ENCODE results near the gene OVOL1. TPM values are rescaled to one million over a fixed set of nuclear protein-coding genes. Genes with fewer than 3 reads are reported as not detected.
"Not testable (repeated sequence)": the region's sequence is repeated elsewhere in the genome, so short reads cannot be mapped to it uniquely, and the experiment has no call there.

Gene OVOL1
- not detected in 2 replicates for total RNA-seq

DNA sequence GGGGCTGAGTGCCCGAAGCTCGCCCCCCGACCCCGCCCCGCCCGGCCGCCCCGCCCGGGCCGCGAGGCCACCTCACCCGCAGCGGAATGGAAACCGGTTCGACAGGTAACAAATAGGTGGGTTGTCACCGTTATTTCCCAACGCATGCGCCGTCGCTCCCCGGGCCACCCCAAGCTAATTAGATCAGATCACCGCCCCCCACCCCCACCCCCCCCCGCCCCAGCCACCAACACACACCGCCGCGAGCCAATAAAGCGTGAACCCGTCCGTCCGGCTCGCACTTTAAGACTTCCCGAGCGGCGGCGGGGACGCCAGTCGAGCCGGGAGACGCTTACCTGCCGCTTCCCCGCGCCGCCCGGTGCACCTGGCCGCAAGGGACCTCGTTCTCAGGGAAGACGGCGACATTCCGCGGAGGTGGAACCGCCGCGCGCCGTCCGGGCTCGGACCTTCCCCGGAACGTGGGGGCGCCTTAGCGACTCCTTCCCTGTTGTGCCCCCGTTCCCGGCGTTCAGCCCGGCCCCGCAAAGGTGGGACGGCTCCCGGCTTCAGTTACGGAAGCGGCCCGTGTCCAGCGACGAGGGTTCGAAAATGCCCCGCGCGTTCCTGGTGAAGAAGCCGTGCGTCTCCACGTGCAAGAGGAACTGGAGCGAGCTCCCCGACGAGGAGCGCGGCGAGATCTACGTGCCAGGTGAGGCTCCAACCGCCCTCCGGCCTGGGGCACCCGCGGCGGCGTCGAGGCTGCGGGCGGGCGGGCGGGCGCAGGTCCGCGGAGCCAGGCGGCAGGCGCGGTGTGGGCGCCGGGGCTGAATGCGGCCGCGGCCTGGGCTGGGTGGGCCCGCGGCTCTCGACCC lies at the start of gene OVOL1:
TSS of gene OVOL1 (plus strand) at position 278 of the 851 bp plus-strand sequence. CDS start at position 589, 311 bp downstream.
- DNase-seq (ENCODE audit: low read depth, low spot score), result no peak

DNA sequence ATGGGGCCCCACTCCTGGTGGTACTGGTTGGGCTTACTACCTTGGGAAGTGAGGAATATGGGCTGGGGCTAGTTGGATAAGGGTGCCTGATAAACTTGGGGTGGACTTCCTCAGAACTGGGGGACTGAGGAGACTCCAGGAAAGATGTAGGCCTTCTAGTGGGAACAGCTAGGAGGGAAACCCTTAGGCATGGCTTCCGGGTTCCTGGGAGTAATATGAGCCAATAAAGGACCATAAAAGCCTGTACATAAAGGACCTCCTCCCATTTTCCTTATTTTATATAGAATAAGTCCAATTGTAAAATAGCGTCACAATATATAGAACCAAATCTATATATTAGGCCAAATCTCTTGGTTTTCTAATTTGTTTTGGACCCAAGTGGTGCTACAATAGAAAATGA lies 47.8 kb upstream of the OVOL1 start:
- DNase-seq (ENCODE audit: low read depth, low spot score), result no peak

- no peak for DNase-seq (ENCODE audit: low read depth, low spot score)
Measured at GRCh38 chr11:65741185-65741584, 45.7 kb upstream of the OVOL1 start.

DNA sequence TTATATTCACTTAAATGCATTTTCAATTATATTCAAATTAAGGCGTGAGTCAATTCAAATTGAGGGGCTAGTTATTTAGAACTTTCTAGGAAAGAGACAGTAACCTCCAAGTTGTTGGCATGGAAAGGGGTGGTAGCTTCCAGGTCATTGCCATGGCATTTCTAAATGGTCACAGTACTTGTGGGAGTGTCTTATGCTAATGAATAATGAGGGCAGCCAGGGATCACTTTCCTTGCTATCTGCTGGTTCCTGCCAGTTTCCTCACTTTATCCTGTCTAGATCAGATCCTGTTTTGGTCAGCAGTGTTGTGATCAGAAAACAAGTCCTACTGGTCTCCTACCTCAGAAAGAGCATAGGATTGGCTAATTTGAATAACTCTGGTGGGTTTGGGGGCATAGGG lies 44.5 kb upstream of the OVOL1 start:
- DNase-seq (ENCODE audit: low read depth, low spot score), result no peak

- DNase-seq (ENCODE audit: low read depth, low spot score), result no peak
Measured at GRCh38 chr11:65743681-65744025, 43.2 kb upstream of the OVOL1 start.

GRCh38 chr11:65744026-65744698 lies 42.7 kb upstream of the OVOL1 start:
- DNase-seq (ENCODE audit: low read depth, low spot score), result no peak

- no peak for DNase-seq (ENCODE audit: low read depth, low spot score)
Measured at GRCh38 chr11:65744699-65745042, 42.2 kb upstream of the OVOL1 start.

DNA sequence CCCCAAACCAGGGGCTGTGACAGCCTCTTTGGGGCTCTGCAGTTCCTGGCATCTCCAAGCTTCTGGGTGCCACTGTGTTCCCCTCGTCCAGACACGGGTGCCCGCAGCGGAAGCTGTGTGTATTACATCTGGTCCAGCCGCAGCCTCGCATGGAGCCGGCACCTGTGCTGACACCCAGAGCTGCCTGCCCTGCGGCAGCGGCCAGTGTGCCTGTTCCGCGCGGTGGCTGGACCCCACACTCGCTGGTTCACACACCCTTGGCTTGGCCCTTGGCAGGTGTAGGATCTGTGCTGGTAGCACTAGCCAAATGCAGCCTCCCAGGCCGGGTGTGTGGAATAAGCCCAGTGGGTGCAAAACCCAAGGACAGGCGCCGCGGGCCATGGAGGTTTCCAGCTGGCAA lies 41.8 kb upstream of the OVOL1 start:
- DNase-seq (ENCODE audit: low read depth, low spot score), result no peak

DNA sequence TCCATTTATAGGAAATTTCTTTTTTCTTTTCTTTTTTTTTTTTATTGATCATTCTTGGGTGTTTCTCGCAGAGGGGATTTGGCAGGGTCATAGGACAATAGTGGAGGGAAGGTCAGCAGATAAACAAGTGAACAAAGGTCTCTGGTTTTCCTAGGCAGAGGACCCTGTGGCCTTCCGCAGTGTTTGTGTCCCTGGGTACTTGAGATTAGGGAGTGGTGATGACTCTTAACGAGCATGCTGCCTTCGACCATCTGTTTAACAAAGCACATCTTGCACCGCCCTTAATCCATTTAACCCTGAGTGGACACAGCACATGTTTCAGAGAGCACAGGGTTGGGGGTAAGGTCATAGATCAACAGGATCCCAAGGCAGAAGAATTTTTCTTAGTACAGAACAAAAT lies 24.7 kb upstream of the OVOL1 start:
- not testable (repeated sequence) for DNase-seq (ENCODE audit: low read depth, low spot score)

DNA sequence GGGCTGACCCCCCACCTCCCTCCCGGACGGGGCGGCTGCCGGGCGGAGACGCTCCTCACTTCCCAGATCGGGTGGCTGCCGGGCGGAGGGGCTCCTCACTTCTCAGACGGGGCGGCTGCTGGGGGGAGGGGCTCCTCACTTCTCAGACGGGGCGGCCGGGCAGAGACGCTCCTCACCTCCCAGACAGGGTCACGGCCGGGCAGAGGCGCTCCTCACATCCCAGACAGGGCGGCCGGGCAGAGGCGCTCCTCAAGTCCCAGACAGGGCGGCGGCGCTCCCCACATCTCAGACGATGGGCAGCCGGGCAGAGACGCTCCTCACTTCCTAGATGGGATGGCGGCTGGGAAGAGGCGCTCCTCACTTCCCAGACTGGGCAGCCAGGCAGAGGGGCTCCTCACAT lies 24.0 kb upstream of the OVOL1 start:
- not testable (repeated sequence) for DNase-seq (ENCODE audit: low read depth, low spot score)

- DNase-seq (ENCODE audit: low read depth, low spot score), result no peak
Measured at GRCh38 chr11:65764434-65764833, 22.4 kb upstream of the OVOL1 start.

DNA sequence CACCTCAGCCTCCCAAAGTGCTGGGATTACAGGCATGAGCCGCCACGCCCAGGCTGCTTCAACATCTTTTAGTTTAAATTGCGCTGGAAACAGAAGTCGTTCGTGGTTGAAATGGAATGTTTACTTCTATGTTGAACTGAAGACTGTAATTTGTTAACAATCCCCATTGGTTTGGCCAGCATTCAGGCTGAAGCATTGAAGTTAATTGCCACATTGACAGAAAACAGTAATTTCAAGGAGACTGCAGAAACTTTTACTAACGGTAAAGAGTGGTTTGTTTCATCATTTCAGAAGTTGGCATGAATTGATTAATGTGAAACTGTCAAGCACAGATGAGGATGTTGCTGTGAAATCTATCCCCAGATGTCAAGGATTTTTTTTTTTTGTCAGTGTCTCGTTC lies 20.3 kb upstream of the OVOL1 start:
- no peak for DNase-seq (ENCODE audit: low read depth, low spot score)

GRCh38 chr11:65767406-65767805 lies 19.5 kb upstream of the OVOL1 start:
- no peak for DNase-seq (ENCODE audit: low read depth, low spot score)

GRCh38 chr11:65767806-65768205 lies 19.1 kb upstream of the OVOL1 start:
- not testable (repeated sequence) for DNase-seq (ENCODE audit: low read depth, low spot score)

GRCh38 chr11:65770951-65771567 lies 15.8 kb upstream of the OVOL1 start:
- no peak for DNase-seq (ENCODE audit: low read depth, low spot score)

DNA sequence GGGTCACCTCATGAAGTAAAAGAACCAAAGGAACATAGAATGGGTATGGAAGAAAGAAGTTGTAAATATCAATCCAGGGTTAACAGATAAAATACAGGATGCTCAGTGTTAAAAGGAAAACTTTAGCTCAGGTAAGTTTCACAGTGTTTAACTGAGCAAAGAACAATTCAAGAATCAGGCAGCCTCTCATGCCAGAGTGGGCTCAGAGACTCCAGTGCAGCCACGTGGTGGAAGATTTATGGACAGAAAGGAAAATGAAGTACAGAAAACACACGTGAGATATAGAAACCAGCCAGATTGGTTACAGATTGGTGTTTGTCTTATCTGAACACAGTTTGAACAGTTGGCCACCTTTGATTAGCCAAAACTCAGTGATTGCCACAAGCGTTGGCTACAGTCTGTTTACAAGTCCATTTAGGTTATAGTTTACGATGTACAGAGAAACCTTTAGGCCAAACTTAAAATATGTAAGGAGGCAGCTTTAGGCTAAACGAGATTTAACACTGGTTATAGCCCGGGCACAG lies 15.2 kb upstream of the OVOL1 start:
- DNase-seq (ENCODE audit: low read depth, low spot score), result no peak

DNA sequence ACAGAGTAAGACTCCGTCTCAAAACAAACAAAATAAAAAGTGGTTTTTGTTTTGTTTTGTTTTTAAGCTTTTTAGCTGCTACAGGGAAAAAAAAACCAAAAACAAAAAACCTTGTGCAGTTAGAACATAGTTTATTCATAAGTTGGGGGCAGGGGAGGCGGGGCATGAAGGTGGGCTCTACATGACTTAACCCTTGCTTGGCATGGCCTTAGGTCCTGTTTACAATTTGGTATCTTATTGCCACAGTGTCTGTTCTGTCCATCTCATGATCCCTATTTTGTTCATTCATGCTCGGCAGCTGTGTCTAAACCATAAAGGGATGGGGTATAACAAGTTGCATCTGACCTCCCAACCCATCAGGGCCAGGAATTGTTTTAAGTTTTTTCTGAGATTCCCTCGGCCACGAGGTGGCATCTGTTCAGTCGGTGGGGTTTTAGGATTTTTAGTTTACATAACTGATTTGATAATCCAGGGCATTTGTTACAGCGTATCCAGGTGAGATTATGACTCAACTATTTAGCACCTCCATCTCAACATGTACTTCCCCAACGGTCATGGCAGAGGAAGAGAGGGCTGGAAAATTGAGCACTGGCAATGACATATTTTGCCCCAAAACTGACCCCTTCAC lies 13.0 kb upstream of the OVOL1 start:
- no peak for DNase-seq (ENCODE audit: low read depth, low spot score)

DNA sequence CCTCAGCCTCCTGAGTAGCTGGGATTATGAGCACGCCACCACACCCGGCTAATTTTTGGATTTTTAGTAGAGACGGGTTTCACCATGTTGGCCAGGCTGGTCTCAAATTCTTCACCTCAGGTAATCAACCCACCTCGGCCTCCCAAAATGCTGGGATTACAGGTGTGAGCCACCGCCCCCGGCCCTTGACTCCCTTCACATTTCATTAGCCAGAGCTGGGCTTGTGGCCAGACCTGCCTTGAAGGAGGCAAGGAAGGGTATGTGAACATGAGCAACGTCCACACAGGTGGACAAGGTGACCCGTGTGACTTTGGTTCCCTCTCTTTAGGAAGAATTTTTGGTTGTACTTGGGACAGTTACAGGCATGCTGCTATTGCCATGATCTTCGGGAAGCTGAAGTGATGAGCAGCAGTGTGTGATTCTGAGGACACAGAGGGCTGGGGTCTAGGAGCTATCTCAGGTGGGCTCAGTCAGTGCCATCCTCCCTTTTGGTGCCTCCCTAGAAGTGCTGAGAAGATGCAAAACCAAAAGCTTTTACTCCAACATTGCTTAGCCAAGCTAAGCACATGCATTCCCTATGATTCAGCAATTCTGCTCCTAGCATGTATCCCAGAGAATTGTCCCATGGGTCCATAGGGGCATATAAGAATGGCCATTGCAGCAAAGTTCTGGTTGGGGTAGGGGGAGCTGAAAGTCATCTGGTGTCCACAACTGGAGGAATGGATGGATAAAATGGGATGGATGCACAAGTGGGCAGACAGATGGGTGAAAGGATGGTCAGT lies 12.1 kb upstream of the OVOL1 start:
- no peak for DNase-seq (ENCODE audit: low read depth, low spot score)

DNA sequence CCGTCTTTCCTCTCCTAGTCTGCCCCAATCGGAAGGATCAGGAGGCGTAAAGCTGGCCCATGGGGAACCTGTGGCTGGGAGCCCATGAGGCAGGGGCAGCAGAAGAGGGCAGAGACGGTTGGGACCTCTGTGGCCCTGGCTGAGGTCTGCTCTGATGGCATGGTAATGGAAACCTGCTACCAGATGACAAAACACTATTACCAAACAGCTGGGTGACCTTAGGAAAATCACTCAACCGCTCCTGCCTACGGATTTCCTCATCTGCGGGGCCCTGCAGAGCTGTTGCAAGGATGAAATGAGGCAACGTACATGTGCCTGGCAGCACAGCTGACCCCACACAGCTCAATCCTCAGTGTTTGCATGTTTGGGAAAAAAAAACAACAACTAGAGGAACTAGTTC lies 10.7 kb upstream of the OVOL1 start:
- DNase-seq (ENCODE audit: low read depth, low spot score), result no peak

GRCh38 chr11:65776710-65777141 lies 10.1 kb upstream of the OVOL1 start:
- no peak for DNase-seq (ENCODE audit: low read depth, low spot score)

DNA sequence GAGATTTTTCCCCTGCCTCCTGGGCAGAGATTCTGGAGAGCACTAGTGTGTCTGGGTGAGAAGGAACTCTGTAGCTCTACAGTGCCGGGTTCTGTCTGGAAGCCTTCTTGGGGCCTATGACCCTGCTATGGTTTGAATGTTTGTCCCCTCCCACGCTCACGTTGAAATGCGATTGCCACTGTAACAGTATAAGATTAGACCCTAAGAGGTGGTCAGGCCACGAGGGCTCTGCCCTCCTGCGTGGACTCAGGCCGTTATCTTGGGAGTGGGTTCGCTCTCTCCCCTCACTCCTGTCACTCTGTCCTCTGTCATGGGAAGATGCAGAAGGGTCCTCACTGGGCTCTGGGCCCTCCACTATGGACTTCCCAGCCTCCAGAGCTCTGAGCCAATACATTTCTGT lies 9.6 kb upstream of the OVOL1 start:
- no peak for DNase-seq (ENCODE audit: low read depth, low spot score)
